RWPE1 (cell line): ENCODE results near the gene CAMK2D.

ENCODE experiments used
- CTCF ChIA-PET: fragments of 350-600 bp; sonication (Branson Sonifier 250); formaldehyde crosslinking; extraction: SDS; loops from one replicate; lab custom pipeline; 2021; lab: Yijun Ruan, JAX
- POLR2A ChIA-PET: fragments of 400-600 bp; formaldehyde crosslinking; extraction: SDS; loops from one replicate; lab custom pipeline; 2020; ENCODE audit warnings: antibody characterized with exemption; ENCODE audit not compliant: low non-redundant PET; lab: Yijun Ruan, JAX
- DNase-seq: peaks from one replicate; pipeline ENCODE4 v3.0.0; 2012; ENCODE audit warnings: low spot score
- H3K27ac ChIP-seq: fragments of 450-650 bp; 2 replicates; pipeline ENCODE4 v1.5.1; 2017
- CTCF ChIP-seq: fragments of 450-650 bp; conservative IDR thresholded peaks from 2 replicates; pipeline ENCODE4 v1.5.1; 2017; ENCODE audit warnings: low read depth, mild to moderate bottlenecking

CAMK2D gene

GRCh38 chr4:113497154-113497884 is 264.2 kb downstream of the CAMK2D start:
- CTCF ChIA-PET: interaction anchor here (0.7 kb wide), 1 partner anchor 881 kb away, joined by 5 read pairs; no protein-coding TSS in a partner anchor

GRCh38 chr4:113496698-113497097 is 264.8 kb downstream of the CAMK2D start:
- ChIA-PET CTCF (interaction anchor here (0.7 kb wide), 1 partner anchor 881 kb away, joined by 5 read pairs; no protein-coding TSS in a partner anchor), POLR2A (no interaction called here)
- DNase-seq: no peak
- no peak overlapping the region for H3K27ac ChIP-seq
- no peak for TF ChIP-seq CTCF

More at GRCh38 chr4:113497154-113497884, 264.2 kb downstream of the CAMK2D start:
- no peak overlapping the region for H3K27ac ChIP-seq
- no peak for DNase-seq
- no peak for TF ChIP-seq CTCF
- POLR2A ChIA-PET: no interaction called here

GRCh38 chr4:113495790-113496189 is 265.7 kb downstream of the CAMK2D start:
- ChIA-PET POLR2A (no interaction called here), CTCF (interaction anchor here (0.8 kb wide), 1 partner anchor 136 kb away, joined by 4 read pairs; no protein-coding TSS in a partner anchor)
- DNase-seq: no peak
- no peak overlapping the region for H3K27ac ChIP-seq
- TF ChIP-seq CTCF: no peak

GRCh38 chr4:113483131-113483530 is 278.4 kb downstream of the CAMK2D start:
- ChIA-PET CTCF (interaction anchor here (0.5 kb wide), 1 partner anchor 891 kb away, joined by 3 read pairs; no protein-coding TSS in a partner anchor), POLR2A (no interaction called here)
- no peak for DNase-seq
- TF ChIP-seq CTCF: no peak
- H3K27ac ChIP-seq: no peak overlapping the region

GRCh38 chr4:113482325-113482724 is 279.2 kb downstream of the CAMK2D start:
- ChIA-PET CTCF (no interaction called here), POLR2A (no interaction called here)
- H3K27ac ChIP-seq: no peak overlapping the region
- DNase-seq: no peak
- no peak for TF ChIP-seq CTCF

GRCh38 chr4:113481820-113482219 is 279.7 kb downstream of the CAMK2D start:
- no peak overlapping the region for H3K27ac ChIP-seq
- ChIA-PET CTCF (no interaction called here), POLR2A (no interaction called here)
- no peak for TF ChIP-seq CTCF
- no peak for DNase-seq
